ENCODE results near the gene OSBPL10. TPM values are rescaled to one million over a fixed set of nuclear protein-coding genes. Genes with fewer than 3 reads are reported as not detected.

Gene OSBPL10
- total and polyA plus RNA-seq, 5 donors from 2014 or later = 0.14 to 1.8 (median 0.21) TPM; not detected in 2

DNA sequence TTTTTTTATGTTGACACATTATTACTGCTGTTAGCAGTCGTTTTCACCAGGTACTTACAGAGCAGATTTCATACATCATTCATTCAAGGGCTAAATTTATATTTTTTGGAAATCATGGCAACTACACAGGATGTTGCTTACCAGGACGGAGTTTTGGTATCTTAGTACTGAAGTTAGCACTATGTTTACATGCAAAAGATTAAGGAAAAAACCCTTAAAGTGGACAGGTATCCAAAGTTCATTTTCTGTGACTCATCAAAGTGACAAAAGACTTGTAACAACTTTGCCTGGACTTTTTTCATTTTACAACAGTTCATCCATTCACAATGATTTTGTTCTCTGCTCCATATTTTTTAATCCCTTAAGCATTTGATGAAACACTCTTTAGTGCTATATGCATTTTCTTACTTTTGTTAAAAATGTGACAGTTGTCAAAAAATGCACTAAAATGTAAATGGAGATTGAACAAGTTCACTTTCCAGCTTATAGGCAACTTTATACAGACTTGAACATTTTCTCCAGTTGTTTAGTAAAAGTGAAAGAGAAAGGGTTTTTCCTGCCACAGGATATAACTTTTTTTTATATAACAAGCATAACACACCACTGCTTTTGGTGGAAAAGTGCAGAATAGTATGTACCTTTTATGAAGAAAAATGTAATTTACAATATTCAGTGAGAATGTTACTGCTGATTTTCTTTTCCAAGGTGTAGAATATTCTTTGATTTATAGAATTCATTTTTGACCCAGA, 344.2 kb downstream of the OSBPL10 start:
- no peak for ATAC-seq (ENCODE audit: low read depth in 2 of 2)
- Mint-ChIP-seq H3K36me3 (peaks cover 14% of the 10 kb centered on the region), H3K27ac (peak overlapping the region; percentile 17 to 50 (median 27)), H3K9me3 (no peaks in the 10 kb centered on the region), H3K4me3 (peak overlapping the region; percentile 3 to 41 (median 16)), H3K4me1 (peaks cover 40 to 51% (median 45%) of the 10 kb centered on the region in 4 donors), H3K27me3 (no peaks in the 10 kb centered on the region)
- Histone ChIP-seq H3K27me3 (ENCODE audit: control insufficient read depth, insufficient read depth, low read length) (no peaks in the 10 kb centered on the region), H3K27ac (ENCODE audit: insufficient read depth, low read length, poor library complexity, severe bottlenecking) (peak overlapping the region; percentile 27), H3K4me1 (ENCODE audit: control insufficient read depth, insufficient read depth, low read length, poor library complexity, severe bottlenecking) (peaks cover 22% of the 10 kb centered on the region), H3K36me3 (ENCODE audit: control insufficient read depth, insufficient read depth, low read length) (peaks cover 15% of the 10 kb centered on the region), H3K4me3 (ENCODE audit: low read depth, low read length) (peak overlapping the region; percentile 65), H3K9me3 (ENCODE audit: control insufficient read depth in 2 of 2, low read length in 2 of 2) (no peaks in the 10 kb centered on the region)
- peak in 2 of 3 donors; percentile 8 to 51 for DNase-seq

DNA sequence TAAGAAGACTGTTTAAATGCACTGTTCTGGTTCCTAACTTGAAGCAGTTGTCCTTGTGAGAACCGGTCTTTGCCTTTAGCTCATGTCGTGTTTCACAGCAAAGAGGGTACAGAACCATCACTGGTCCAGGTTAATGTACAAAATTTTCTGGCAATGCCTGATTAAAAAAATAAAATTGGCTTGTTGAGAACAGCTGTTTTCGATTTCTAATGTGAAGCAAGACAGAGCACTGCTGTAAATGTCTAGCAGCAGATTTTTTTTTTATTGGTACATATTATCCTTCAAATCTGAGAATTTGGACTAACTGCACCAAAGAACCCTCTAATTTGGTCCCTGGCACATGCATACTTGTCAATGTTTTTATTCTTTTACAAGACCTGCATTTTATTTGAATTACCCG, 345.0 kb downstream of the OSBPL10 start:
- Mint-ChIP-seq H3K36me3 (peaks cover 16% of the 10 kb centered on the region), H3K27ac (peak overlapping the region; percentile 50 to 94 (median 68)), H3K4me3 (peak overlapping the region; percentile 8 to 44 (median 20)), H3K27me3 (no peaks in the 10 kb centered on the region), H3K4me1 (peaks cover 40 to 49% (median 42%) of the 10 kb centered on the region in 4 donors), H3K9me3 (no peaks in the 10 kb centered on the region)
- Histone ChIP-seq H3K4me3 (ENCODE audit: low read depth, low read length) (peak overlapping the region; percentile 65), H3K27ac (ENCODE audit: insufficient read depth, low read length, poor library complexity, severe bottlenecking) (peak overlapping the region; percentile 49), H3K36me3 (ENCODE audit: control insufficient read depth, insufficient read depth, low read length) (peaks cover 22% of the 10 kb centered on the region), H3K9me3 (ENCODE audit: control insufficient read depth in 2 of 2, low read length in 2 of 2) (no peaks in the 10 kb centered on the region), H3K4me1 (ENCODE audit: control insufficient read depth, insufficient read depth, low read length, poor library complexity, severe bottlenecking) (peaks cover 22% of the 10 kb centered on the region), H3K27me3 (ENCODE audit: control insufficient read depth, insufficient read depth, low read length) (no peaks in the 10 kb centered on the region)
- peak in 1 of 2 donors; percentile 12 for ATAC-seq (ENCODE audit: low read depth in 2 of 2)
- no peak for DNase-seq

DNA sequence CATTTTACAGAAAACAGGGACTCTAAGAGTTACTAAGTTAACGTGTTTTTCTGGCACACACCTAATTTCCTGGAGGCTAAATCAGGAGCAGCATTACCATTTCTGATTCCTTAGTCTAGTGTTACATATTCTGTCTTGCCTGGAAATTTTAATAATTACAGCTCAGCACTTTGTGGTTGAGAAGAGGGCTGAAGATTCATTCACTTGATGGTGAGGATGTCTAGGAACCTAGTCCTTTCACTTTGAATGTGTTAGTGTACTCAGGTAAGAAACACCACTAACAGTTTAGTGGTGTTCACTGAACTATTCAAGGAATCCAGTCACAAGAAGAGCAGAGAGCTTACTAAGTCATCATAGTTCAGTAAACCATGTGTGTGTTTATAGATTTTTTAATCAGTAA, 345.5 kb downstream of the OSBPL10 start:
- Mint-ChIP-seq H3K4me3 (peak overlapping the region in 3 of 4 donors; percentile 8 to 44 (median 18)), H3K36me3 (peaks cover 17% of the 10 kb centered on the region)
- H3K36me3 ChIP-seq (ENCODE audit: control insufficient read depth, insufficient read depth, low read length) = peaks cover 27% of the 10 kb centered on the region

DNA sequence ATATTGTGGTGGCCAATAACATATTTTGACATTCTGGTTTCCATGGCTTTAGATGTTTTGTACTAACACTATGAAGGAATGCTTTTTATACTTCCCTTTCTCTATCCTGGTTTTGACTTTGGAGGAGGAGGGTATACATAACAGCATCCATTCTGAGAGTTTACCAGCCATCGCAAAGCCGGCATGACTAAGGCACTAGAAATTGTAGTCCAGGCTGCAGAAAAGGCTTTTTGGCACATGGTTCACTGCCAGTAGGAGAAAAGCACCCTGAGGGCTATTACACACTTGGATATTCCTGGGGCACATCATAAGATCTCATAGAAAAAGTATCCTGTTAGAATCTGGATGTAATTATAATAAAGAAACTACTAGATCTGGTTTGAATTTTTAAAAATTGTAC, 346.6 kb downstream of the OSBPL10 start:
- Mint-ChIP-seq H3K36me3 (peaks cover 22% of the 10 kb centered on the region), H3K4me1 (peaks cover 32 to 49% (median 39%) of the 10 kb centered on the region in 4 donors), H3K9me3 (no peaks in the 10 kb centered on the region), H3K27me3 (no peaks in the 10 kb centered on the region), H3K4me3 (no peak overlapping the region), H3K27ac (peak overlapping the region in 2 of 3 donors; percentile 73 to 80)
- ATAC-seq (ENCODE audit: low read depth in 2 of 2) (no peak), DNase-seq (no peak)
- Histone ChIP-seq H3K27ac (ENCODE audit: insufficient read depth, low read length, poor library complexity, severe bottlenecking) (no peak overlapping the region), H3K36me3 (ENCODE audit: control insufficient read depth, insufficient read depth, low read length) (peaks cover 37% of the 10 kb centered on the region), H3K4me1 (ENCODE audit: control insufficient read depth, insufficient read depth, low read length, poor library complexity, severe bottlenecking) (peaks cover 22% of the 10 kb centered on the region), H3K27me3 (ENCODE audit: control insufficient read depth, insufficient read depth, low read length) (no peaks in the 10 kb centered on the region), H3K4me3 (ENCODE audit: low read depth, low read length) (no peak overlapping the region), H3K9me3 (ENCODE audit: control insufficient read depth in 2 of 2, low read length in 2 of 2) (no peaks in the 10 kb centered on the region)

More for the DNA sequence above, 345.5 kb downstream of the OSBPL10 start:
- ATAC-seq (ENCODE audit: low read depth in 2 of 2) = peak; percentile 41 to 61
- Mint-ChIP-seq H3K9me3 (no peaks in the 10 kb centered on the region), H3K27ac (peak overlapping the region; percentile 50 to 94 (median 68)), H3K4me1 (peaks cover 36 to 49% (median 39%) of the 10 kb centered on the region in 4 donors), H3K27me3 (no peaks in the 10 kb centered on the region)
- Histone ChIP-seq H3K4me3 (ENCODE audit: low read depth, low read length) (peak overlapping the region; percentile 65), H3K27me3 (ENCODE audit: control insufficient read depth, insufficient read depth, low read length) (no peaks in the 10 kb centered on the region), H3K27ac (ENCODE audit: insufficient read depth, low read length, poor library complexity, severe bottlenecking) (peak overlapping the region; percentile 49), H3K4me1 (ENCODE audit: control insufficient read depth, insufficient read depth, low read length, poor library complexity, severe bottlenecking) (peaks cover 22% of the 10 kb centered on the region), H3K9me3 (ENCODE audit: control insufficient read depth in 2 of 2, low read length in 2 of 2) (no peaks in the 10 kb centered on the region)
- DNase-seq = peak in 1 of 3 donors; percentile 48

DNA sequence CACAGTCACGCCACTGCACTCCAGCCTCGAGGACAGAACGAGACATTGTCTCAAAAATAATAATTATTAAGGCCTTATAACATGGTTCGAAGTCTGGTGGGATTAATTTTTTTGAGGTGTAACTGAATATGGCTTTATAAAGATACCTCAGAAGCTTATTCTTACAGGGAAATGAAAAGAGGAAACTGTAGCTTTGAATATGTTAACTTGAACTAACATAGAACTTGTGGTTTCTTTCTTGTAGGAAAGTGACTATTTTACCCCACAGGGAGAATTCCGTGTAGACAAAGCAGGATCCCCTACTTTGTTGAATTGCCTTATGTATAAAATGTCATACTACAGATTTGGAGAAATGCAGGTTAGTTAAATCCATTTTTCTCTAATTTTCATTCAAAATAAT, 352.0 kb downstream of the OSBPL10 start:
- H3K36me3 ChIP-seq (ENCODE audit: control insufficient read depth, insufficient read depth, low read length) = peaks cover 70% of the 10 kb centered on the region
- no peak overlapping the region for H3K4me3 ChIP-seq (ENCODE audit: low read depth, low read length)
- no peaks in the 10 kb centered on the region for H3K9me3 Mint-ChIP-seq
- peak overlapping the region in 2 of 3 donors; percentile 2 to 22 for H3K27ac Mint-ChIP-seq
- no peaks in the 10 kb centered on the region for H3K27me3 ChIP-seq (ENCODE audit: control insufficient read depth, insufficient read depth, low read length)
- peaks cover 3 to 11% (median 6%) of the 10 kb centered on the region in 4 donors for H3K4me1 Mint-ChIP-seq
- no peak overlapping the region for H3K27ac ChIP-seq (ENCODE audit: insufficient read depth, low read length, poor library complexity, severe bottlenecking)
- H3K36me3 Mint-ChIP-seq = peaks cover 56% of the 10 kb centered on the region
- no peaks in the 10 kb centered on the region for H3K27me3 Mint-ChIP-seq
- no peak for ATAC-seq (ENCODE audit: low read depth in 2 of 2)
- no peaks in the 10 kb centered on the region for H3K4me1 ChIP-seq (ENCODE audit: control insufficient read depth, insufficient read depth, low read length, poor library complexity, severe bottlenecking)
- no peak overlapping the region for H3K4me3 Mint-ChIP-seq
- H3K9me3 ChIP-seq (ENCODE audit: control insufficient read depth in 2 of 2, low read length in 2 of 2) = no peaks in the 10 kb centered on the region
- DNase-seq = no peak

DNA sequence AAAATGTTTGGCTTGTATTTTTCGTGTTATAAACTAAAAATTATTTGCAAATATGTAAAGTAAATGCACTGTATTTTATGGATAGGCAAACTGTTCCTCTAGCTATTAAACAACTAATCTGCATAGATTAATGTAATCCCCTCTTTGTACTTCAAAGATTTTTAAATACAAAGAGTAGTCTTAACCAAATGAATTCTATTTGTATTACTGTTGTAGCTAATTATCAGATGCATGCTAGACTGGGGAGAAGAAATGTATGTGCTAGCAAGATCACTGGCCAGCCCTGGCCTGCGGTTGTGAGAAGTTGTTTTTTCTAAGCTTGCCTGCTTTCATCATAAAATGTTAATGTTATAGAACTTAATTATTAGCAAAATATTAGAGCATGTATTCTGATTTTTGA, 355.7 kb downstream of the OSBPL10 start:
- Mint-ChIP-seq H3K27ac (no peak overlapping the region), H3K4me3 (no peak overlapping the region), H3K27me3 (no peaks in the 10 kb centered on the region), H3K36me3 (peaks cover 61% of the 10 kb centered on the region), H3K4me1 (peaks cover 12 to 17% (median 15%) of the 10 kb centered on the region in 4 donors), H3K9me3 (no peaks in the 10 kb centered on the region)
- no peaks in the 10 kb centered on the region for H3K4me1 ChIP-seq (ENCODE audit: control insufficient read depth, insufficient read depth, low read length, poor library complexity, severe bottlenecking)
- ATAC-seq (ENCODE audit: low read depth in 2 of 2) (no peak), DNase-seq (no peak)
- no peaks in the 10 kb centered on the region for H3K27me3 ChIP-seq (ENCODE audit: control insufficient read depth, insufficient read depth, low read length)
- no peaks in the 10 kb centered on the region for H3K9me3 ChIP-seq (ENCODE audit: control insufficient read depth in 2 of 2, low read length in 2 of 2)
- H3K27ac ChIP-seq (ENCODE audit: insufficient read depth, low read length, poor library complexity, severe bottlenecking) = no peak overlapping the region
- H3K4me3 ChIP-seq (ENCODE audit: low read depth, low read length) = no peak overlapping the region
- peaks cover 67% of the 10 kb centered on the region for H3K36me3 ChIP-seq (ENCODE audit: control insufficient read depth, insufficient read depth, low read length)

DNA sequence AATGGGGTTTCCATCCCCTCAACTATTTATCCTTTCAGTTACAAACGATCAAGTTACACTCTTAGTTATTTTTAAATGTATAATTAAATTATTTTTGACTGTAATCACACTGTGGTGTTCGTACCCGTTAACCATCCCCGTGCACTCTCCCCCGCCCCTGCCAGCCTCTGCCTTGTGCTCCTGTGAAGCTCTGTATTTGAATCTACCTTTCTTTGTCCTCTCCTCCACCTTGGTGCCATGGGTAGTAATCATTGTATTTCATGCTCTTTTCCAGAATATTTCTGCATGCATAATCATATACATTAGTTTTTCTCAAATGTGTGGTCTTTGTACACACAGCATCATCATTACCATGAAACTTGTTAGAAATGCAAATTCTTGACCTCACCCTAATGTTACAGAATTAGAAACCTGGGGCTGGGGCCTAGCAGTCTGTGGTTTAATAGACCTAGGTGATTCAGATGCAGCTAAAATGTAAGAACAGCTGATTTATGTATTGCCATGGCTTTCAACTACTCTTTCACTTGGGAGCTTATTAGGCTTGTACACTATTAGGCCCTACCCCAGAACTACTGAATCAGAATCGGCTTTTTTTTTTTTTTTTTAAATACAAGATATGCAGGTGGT, 356.9 kb downstream of the OSBPL10 start:
- no peak for DNase-seq
- Histone ChIP-seq H3K27ac (ENCODE audit: insufficient read depth, low read length, poor library complexity, severe bottlenecking) (no peak overlapping the region), H3K27me3 (ENCODE audit: control insufficient read depth, insufficient read depth, low read length) (no peaks in the 10 kb centered on the region), H3K4me3 (ENCODE audit: low read depth, low read length) (no peak overlapping the region), H3K36me3 (ENCODE audit: control insufficient read depth, insufficient read depth, low read length) (peaks cover 65% of the 10 kb centered on the region), H3K9me3 (ENCODE audit: control insufficient read depth in 2 of 2, low read length in 2 of 2) (no peaks in the 10 kb centered on the region), H3K4me1 (ENCODE audit: control insufficient read depth, insufficient read depth, low read length, poor library complexity, severe bottlenecking) (no peaks in the 10 kb centered on the region)
- ATAC-seq (ENCODE audit: low read depth in 2 of 2) = no peak
- no peaks in the 10 kb centered on the region for H3K27me3 Mint-ChIP-seq
- H3K4me3 Mint-ChIP-seq = peak overlapping the region in 1 of 4 donors; percentile 50
- peak overlapping the region in 1 of 3 donors; percentile 35 for H3K27ac Mint-ChIP-seq
- no peaks in the 10 kb centered on the region for H3K9me3 Mint-ChIP-seq
- H3K4me1 Mint-ChIP-seq = peaks cover 12 to 17% (median 16%) of the 10 kb centered on the region in 4 donors
- peaks cover 56% of the 10 kb centered on the region for H3K36me3 Mint-ChIP-seq

All from CD4-positive, CD25-positive, alpha-beta regulatory T cell (primary cell).